Myocyte (in vitro differentiated cells): ENCODE results near the gene TNIP3. TPM values are rescaled to one million over a fixed set of nuclear protein-coding genes. Genes with fewer than 3 reads are reported as not detected.

Experiments
- DNase-seq: peaks from one replicate; pipeline ENCODE4 v3.0.0-alpha.2; 2012; ENCODE audit warnings: low read depth
- total RNA-seq: library from RNA; depleted of rRNA; stranded (reverse); fragments of >200 nt; gene quantifications from 2 replicates; pipeline ENCODE4 v1.2.3, GENCODE V29; 2014

Gene TNIP3
- total RNA-seq, 1 donor from 2014 or later = not detected

GRCh38 chr4:121140716-121141460 lies 23.2 kb downstream of the TNIP3 start:
- DNase-seq = peak; percentile 35

GRCh38 chr4:121139533-121140222 lies 24.4 kb downstream of the TNIP3 start:
- no peak for DNase-seq

DNA sequence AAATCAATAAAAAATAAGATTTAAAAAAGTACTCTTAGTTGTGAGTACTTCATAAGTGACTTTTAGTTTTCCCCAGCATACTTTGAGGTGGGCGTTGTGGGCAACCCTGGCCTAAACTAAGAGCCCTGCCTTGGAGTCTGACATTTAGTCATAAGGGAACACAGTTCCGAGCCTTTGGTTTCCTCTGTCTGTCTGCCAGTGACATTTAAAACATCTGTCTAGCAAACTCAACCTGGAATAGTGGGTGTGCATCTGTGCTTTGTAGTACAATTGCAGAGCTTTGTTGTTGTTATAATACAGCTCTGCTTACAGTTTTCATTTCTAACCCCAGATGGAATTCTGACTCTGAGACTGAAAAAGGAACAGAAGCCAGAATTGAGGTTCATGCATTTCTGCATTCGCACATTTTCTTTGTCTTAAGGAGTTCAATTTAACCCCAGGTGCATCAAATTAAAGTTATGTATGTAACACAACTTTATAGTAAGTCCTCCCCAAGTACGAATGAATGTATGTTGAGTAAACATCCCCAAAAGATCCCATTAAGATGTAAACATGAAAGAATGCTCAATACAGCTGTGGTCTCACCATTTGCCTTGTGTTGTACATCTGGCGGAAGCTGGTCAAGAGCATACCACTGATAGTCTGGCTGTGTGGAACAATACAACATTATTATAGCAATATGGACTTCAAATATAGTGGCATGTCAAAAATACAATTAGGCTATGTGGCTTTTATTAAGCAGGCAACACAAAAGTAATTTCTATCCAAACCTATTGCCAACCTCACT lies 25.9 kb downstream of the TNIP3 start:
- DNase-seq = peak; percentile 6

GRCh38 chr4:121130326-121130660 lies 33.8 kb downstream of the TNIP3 start:
- DNase-seq = no peak

DNA sequence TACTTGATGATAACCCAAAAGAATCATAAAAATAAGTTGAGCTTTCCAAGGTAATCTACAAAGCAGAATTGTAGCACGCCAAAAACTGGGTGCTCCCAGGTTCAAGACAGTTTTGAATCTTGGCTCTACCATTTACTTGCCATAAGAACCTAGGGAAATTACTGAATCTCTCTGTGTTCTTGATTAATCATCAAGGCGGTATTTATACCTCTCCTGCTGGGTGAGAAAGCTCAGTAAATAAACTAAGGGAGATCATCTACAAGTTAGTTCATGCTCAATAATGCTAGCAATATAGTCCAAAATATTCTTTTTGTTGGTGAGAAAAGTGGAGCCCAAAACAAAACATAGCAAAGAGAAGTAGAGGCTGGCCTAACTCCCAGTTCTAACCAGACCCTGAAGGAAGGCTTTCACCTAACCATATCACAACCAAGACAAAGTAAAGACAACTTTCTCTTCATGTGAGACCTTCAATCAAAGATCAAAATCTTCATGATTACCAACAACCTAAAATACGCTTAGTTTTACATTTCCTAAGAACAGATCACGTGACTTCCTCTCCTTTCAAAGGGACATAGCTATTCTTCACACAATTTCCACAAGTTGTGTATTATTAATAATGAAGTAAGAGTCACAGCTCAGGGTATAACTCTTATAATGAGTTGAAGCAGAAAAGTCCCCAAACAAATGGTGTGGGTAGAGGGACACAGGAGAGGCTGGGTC lies 34.4 kb downstream of the TNIP3 start:
- DNase-seq = no peak

GRCh38 chr4:121127100-121127499 lies 37.0 kb downstream of the TNIP3 start:
- no peak for DNase-seq

DNA sequence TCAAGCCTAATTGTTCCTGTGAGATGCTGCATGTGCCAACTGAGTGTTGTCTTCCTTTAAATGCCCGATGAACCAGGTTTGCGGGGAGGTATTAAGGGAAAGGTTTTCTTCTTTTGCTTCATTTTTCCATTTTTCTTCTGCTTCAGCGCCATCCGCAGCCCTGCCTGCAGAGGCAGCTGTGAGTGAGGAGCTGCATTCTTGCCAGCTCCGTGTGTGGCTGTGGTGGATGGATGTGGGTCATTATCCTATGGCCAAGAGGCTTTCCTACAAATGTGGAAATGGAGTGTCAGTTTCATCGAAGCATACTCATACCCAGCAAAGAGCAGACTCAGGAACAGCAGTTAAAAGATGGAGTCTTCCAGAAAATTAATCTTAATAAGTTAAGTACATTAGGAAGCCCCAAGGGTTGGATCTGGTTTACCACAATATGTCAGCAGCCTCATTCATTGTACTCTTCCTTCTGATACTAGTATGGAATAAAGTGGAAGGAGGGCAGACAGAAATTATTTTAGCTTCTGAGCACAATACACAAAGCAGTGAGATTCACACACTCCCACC lies 37.6 kb downstream of the TNIP3 start:
- DNase-seq = no peak

DNA sequence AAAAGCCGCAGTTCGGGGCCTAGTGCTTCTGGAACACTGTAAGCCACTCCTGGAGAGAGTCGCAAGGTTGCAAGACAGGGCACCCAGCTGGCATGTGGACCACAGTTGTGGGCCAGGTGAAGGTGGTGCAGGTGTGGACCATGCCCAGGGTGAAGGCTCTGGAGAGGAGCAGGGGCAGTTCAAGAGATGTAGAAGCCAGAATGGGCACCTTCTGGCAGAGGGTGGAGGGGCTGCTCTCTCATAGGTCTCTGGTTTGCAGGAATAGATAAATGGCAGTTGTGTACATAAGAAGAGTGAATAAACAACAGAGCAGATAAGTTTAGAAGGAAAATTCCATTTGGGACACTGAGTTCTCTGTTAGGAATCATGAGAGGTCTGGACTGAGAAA lies 38.6 kb downstream of the TNIP3 start:
- DNase-seq = no peak

DNA sequence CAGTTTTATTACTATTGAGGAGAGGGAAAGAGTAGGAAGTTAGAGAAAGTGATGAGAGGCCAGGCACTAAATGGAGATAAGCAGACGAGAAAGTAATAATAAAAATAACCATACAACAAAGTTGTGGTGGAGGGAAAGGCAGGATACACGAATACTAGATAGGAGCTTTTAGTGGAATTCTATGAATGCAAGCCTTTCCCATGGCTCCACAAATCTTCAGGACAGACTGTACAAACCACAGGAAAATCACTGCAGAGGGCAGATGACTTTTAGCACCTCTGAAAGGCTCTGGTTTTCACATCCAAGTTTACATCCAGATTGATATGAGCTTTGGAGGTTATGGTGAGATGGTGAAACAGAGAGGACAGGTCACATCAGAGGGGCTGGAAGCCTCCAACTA lies 41.5 kb downstream of the TNIP3 start:
- no peak for DNase-seq

DNA sequence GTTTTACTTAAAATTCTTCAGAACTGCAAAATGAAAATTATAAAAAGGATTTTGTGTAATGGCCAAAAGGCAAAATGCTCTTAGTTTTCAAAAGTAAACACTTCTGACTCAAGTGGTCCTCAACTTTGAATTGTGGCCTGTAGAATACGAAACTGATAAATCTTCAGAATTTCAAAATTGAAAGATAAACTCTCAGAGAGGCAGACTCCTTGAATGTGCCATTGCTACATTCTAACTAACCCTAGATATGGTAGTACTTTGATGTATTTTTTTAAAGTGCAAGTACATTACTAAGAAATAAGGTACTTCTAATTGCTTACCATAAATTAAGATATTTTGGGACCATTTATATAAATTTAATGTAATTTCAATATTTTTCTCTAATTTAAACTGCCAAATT lies 44.4 kb downstream of the TNIP3 start:
- DNase-seq = no peak

DNA sequence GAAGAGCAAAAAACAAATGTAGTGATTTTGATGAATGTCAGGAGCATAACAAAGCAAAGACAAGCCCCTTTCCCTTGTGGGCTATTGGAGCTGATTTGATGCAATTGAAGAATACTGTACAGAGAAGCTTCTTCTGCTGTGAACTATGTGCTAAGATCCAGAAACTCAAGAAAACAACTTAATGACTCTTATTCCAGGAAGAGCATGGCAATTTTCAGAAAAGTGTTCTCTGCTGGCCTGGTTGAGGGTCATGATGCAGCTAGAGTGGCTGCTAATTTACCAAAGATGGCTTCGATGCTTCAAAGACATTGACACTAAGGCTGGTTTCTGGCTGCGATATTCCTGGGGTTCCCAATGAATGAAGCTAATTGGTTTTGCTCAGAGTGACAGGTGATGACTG lies 45.8 kb downstream of the TNIP3 start:
- no peak for DNase-seq

DNA sequence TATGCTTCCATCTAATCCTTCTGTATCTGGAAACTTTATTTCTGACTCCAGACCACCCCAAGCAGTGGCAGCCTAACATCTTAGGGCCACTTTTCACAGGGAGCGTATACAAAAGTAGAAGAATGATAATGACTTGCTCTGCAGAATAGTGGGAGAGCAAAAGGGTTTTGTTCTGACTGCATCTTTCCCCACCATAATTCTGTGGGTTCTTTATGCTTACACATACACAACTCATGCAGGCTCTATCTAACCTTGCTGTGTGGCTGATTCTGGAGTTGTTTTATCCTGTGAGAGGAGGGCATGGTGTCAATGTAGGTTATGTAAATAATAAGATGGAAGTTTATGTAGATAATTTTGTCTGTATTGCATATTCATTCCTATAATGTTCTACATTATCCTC lies 49.4 kb downstream of the TNIP3 start:
- no peak for DNase-seq

DNA sequence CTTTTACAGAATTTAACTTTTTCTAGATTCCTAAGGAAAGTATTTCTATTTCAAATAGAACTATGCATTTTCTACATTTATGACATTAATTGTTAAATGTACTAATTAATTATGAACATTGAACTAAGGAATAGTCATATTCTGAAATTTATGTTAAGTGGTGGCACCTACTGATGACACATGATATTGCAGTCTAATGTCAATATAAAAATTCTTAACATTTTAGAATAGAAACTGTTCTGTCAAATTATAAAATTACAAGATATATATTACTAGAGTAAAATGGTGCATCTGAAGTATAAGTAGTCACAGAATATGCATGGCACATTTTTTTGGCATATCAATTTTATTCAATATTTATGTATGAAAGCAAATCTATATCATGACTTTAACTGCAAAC lies 51.6 kb downstream of the TNIP3 start:
- DNase-seq = no peak

GRCh38 chr4:121108557-121108956 lies 55.6 kb downstream of the TNIP3 start:
- no peak for DNase-seq

DNA sequence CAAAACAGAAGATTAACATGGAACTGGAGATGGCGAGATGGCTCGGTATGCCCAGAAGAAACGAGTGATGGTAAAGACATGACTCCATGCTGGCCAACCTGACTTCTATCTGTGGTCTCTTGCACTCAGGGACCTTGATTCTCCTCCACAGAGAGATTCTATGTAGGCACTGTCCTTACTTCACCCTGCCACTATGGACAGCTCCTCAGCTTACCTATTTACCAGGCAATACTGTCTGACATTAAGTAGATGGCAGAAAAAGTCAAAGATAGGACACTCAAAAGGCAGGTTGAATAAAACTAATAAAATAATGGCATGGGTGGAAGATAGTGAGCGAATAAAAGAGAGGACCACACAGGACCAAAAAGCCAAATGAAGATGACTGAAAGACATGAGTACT lies 56.6 kb downstream of the TNIP3 start:
- DNase-seq = no peak

DNA sequence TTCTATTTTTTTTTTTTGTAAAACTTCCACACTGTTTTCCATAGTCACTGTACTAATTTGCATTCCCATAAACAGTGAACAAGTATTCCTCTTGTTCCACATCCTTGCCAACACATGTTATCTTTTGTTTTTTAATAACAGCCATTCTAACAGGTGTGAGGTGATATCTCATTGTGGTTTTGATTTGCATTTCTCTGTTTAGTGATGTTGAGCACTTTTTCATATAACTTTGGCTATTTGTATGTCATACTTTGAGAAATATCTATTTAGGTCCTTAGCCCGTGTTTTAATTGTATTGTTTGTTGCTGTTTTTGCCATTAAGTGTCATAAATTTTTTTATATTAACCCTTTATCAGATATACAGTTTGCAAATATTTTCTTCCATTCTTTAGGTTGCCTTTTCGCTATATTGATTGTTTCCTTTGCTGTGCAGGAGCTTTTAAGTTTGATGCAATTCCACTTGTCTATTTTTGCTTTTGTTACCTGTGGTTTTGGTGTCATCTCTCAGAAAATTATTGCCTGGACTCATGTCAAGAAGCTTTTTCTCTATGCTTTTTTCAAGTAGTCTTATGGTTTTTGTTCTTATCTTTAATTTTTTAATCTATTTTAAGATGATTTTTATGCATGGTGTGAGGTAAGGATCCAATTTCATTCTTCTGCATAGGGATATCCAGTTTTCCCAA lies 63.9 kb downstream of the TNIP3 start:
- DNase-seq = no peak

DNA sequence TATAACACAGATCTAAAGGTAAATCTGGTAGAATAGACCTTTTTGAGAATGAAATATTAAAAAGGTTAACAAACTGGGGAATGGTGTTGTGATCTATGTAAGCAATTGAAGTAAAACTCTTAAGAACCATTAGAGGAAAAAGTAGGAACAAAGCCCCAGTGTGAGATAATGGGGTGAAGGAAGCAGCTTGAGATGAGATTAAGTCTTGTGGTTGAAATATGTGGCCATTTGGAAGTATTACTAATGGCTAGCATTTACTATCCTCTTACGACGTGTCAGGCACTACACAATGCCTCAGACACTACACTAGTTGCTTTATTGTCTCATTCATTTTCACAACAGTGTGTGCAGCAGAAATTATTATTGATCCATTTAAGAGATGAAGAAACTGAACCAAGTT lies 65.9 kb downstream of the TNIP3 start:
- no peak for DNase-seq

DNA sequence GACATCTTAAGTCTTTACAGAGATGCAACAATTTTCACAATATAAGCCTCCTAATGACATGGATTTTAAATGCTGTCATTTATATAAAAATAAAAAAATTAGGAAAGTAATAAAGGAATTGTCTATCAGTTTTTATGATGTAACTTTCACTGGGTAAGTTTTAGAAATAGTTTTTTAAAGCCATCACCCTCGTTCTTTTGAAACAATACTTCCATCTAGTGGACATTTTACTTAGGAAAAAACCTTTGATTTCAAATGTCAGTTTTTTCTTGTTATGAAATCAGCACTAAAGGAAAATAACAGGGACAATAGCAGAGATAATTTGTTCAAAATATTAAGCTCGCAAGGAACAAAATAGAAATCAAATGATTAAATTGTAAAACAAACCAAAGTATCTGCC lies 67.5 kb downstream of the TNIP3 start:
- DNase-seq = peak; percentile 45

GRCh38 chr4:121096191-121096590 lies 67.9 kb downstream of the TNIP3 start:
- DNase-seq = no peak

- DNase-seq = no peak
Measured at GRCh38 chr4:121094297-121094966, 69.7 kb downstream of the TNIP3 start.
